T1000 (cell line): ENCODE results near the gene SLC24A3.

Source experiments
- DNase-seq: peaks from one replicate; lab custom pipeline; 2025; ENCODE audit warnings: mixed read lengths; lab: John Stamatoyannopoulos, UW

Gene SLC24A3

DNA sequence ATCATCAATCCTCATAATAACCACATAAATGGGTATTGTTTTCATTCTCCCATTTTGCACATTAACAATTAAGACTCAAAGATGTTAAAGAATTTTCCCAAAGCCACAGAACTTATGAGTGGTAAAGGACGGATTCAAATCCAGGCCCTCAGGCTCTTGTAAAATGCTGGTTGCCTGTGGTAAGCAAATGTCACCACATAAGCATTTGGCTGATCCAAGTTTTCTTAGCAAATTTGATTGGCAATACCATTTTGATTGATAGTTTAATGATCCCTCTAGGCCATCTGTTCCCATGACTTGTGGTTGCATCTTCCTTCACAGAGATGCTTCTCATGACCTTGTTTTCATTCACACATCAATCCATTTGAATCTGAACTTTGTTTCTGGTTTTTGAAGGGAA is 293.6 kb downstream of the SLC24A3 start:
- no peak for DNase-seq

GRCh38 chr20:19508449-19508848 is 296.0 kb downstream of the SLC24A3 start:
- no peak for DNase-seq

GRCh38 chr20:19510611-19511010 is 298.2 kb downstream of the SLC24A3 start:
- DNase-seq: no peak

DNA sequence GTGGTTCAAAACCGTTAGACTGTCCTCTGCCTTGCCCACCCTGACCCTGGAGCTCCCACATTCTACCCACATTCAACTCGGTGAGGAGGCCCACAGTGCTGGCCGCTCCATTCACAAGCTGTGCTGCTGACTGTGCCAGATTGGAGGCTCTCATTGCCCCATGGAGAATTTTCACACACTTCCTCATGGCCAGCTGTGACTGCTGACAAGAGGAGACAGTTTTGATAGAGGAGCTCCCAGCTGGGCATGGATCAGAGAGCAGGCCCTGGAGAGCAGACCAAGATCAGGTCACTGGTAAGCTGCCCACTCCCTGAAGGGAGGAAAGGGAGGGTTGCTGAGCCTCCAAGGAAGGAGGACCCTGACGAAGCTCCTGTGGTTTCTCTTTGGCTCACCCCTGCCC is 299.5 kb downstream of the SLC24A3 start:
- DNase-seq: no peak

GRCh38 chr20:19512886-19513677 is 300.6 kb downstream of the SLC24A3 start:
- DNase-seq: no peak

DNA sequence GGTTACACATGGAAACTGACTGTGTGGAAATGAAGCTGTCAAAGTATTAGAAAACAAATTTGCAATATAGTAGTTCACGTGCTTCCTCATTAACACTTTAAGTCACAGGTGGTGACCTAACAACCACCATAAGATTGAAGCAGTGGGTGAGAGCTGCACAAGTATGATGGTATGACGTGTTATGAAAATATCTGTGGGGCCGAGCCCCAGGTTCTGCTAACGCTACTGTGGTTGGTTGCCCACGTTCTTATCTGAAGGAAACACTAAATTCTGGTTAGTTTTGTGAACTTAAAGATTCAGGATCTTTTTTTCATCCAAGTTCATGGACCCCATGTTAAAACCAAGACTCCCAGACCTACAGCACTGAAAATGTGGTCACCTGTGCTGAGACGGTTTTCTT is 302.6 kb downstream of the SLC24A3 start:
- no peak for DNase-seq

- DNase-seq: no peak
Observed at GRCh38 chr20:19519466-19519865, 307.0 kb downstream of the SLC24A3 start.

GRCh38 chr20:19520261-19520660 is 307.8 kb downstream of the SLC24A3 start:
- no peak for DNase-seq

- DNase-seq: no peak
Observed at GRCh38 chr20:19522071-19522801, 309.8 kb downstream of the SLC24A3 start.

DNA sequence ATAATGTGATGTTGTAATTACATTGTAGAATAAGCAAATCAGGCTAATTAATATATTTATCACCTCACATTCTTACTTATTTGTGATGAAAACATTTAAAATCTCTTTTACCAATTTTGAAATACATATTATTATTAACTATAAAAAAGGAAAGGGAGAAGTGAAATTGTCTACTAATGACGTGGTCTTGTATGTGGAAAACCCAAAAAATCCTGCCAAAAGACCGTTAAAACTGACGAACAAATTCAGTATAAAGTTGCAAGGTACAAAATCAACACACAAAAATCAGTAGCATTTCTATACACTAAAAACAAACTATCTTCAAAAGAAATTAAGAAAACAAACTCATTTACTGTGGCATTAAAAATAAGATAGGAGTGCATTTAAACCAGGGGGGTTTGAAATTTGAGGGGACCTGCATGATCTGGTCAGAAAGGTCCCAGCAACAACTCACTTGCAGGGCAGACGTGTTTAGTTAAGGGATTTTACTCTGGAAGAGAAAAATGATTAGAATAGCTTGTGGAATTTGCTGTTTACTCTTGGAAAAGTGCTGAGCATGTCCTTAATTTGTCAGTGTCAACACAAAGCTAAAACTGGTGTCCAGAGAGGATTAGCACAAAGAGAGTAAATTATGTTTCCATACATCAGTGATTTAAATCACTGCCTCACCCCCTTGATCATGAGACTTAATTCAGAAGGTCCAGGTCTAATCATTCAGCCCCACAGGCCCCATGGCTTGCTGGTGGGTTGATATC is 310.6 kb downstream of the SLC24A3 start:
- DNase-seq: no peak

GRCh38 chr20:19524691-19525090 is 312.2 kb downstream of the SLC24A3 start:
- no peak for DNase-seq

DNA sequence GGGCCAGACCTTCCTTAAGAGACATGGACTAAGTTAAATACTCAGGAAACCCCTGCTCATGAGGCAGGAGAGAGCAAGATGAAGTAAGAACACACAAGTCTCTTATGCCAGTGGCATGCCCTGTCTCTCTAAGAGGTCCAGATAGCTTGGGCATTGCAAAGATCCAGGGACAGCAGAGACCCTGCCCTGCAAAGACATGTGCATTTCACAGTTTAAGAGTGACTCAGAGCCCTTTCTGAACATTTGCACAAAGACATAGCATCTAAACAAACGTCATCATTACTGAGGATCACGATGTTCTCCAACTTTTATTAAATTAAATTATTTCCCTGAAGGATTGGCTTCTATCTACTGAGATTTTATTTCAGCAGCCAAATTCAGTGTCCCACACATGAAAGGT is 315.1 kb downstream of the SLC24A3 start:
- no peak for DNase-seq

- no peak for DNase-seq
Observed at GRCh38 chr20:19528286-19529030, 316.0 kb downstream of the SLC24A3 start.

DNA sequence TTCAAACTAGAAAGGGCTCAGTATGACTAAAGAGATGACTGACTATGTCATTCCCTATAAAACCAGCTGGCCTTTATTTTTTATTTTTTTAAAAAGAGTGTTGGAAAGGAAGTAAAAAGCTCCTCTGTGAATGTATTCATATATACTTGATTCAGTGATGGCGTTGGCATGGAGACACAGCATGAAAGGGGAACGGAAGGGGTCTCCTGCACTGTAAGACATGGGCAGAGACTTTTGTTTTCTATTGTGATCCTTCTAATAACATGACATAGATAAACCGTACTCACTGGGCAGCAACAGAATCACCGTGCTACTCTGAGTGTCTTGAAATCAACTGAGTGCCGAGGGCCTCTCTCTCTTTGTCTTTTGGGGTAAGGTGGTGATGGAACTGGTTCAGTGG is 317.6 kb downstream of the SLC24A3 start:
- no peak for DNase-seq

- DNase-seq: no peak
Observed at GRCh38 chr20:19531446-19531845, 319.0 kb downstream of the SLC24A3 start.

GRCh38 chr20:19538556-19538955 is 326.1 kb downstream of the SLC24A3 start:
- no peak for DNase-seq

GRCh38 chr20:19539191-19539590 is 326.7 kb downstream of the SLC24A3 start:
- DNase-seq: no peak

- no peak for DNase-seq
Observed at GRCh38 chr20:19540392-19540791, 327.9 kb downstream of the SLC24A3 start.

- DNase-seq: no peak
Observed at GRCh38 chr20:19543101-19543500, 330.7 kb downstream of the SLC24A3 start.

GRCh38 chr20:19544684-19545083 is 332.2 kb downstream of the SLC24A3 start:
- DNase-seq: no peak

- no peak for DNase-seq
Observed at GRCh38 chr20:19546648-19547047, 334.2 kb downstream of the SLC24A3 start.

- DNase-seq: no peak
Observed at GRCh38 chr20:19547547-19547946, 335.1 kb downstream of the SLC24A3 start.
